Measurements from ENCODE around the gene GRIK2.
"Not testable (repeated sequence)": the region's sequence is repeated elsewhere in the genome, so short reads cannot be mapped to it uniquely, and the experiment has no call there.

The GRIK2 gene

DNA sequence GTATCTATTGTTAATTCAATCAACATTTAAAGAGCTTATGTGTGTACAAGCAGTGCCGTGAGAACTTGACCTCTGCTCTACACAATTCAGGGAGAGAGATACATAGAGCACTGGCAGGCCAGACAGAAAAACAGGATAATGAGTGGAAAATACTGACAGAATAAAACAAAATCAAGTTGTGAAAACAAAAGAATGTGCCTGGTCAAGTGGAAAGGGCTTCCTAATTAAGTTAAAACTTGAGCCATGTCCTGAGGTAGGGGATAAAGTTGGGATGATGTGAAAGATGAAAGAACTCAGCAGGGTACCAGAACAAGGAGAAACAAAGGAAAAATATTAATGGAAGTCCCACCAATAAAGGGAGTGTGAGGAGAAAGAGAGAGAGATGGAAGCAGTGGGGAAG is 672.8 kb downstream of the GRIK2 start:
- DNase-seq: no peak

DNA sequence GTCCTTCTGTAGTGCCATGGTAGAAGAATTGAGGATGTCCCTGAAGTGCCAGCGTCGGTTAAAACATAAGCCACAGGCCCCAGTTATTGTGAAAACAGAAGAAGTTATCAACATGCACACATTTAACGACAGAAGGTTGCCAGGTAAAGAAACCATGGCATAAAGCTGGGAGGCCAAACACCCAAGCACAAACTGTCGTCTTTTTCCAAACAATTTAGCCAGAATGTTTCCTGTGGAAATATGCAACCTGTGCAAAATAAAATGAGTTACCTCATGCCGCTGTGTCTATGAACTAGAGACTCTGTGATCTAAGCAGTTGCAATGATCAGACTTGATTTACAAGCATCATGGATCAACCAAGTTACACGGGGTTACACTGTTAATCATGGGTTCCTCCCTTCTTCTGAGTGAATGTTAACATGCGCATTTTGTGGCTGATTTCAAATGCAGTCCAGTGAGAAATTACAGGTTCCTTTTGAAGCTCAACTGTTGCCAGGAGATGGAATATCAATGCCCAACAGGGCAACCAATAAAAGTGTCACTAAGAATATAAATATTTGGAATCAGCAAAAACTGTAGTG is 674.9 kb downstream of the GRIK2 start:
- DNase-seq: no peak

DNA sequence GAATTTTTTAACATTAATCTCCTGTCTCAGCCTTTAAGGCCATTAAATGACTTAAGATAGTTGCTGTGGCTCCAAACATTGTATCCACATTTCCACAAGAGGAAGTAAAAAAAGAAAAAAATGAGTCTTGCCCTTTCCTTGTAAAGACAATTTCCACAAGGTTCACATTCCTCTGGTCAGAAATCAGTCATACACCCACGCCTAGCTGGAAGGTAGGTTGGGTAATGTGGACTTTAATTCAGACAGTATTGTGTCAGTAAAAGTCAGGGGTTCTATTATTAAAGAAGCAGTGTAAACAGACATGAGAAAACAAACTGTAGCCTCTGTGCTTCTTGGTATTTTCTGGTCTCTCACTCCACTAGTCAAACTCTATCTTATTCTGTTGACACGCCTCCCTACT is 682.0 kb downstream of the GRIK2 start:
- no peak for DNase-seq

DNA sequence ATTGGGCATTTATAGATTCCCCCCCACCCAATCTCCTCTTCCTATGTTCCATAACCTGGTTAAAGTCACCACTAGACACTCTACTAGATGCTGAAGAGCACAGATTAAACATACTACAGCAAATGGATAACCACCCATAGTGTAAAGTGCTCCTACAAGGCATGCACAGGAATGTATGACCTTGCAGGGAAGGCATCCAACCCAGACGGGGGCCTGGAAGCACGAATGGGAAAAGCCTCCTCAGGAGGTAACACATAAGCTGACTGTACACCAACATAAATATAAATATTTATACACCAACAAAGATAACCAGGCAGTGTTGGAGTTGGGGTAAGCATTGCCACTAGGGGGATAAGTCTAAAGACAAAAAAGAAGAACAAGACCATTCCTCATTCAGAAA is 691.7 kb downstream of the GRIK2 start:
- no peak for DNase-seq

DNA sequence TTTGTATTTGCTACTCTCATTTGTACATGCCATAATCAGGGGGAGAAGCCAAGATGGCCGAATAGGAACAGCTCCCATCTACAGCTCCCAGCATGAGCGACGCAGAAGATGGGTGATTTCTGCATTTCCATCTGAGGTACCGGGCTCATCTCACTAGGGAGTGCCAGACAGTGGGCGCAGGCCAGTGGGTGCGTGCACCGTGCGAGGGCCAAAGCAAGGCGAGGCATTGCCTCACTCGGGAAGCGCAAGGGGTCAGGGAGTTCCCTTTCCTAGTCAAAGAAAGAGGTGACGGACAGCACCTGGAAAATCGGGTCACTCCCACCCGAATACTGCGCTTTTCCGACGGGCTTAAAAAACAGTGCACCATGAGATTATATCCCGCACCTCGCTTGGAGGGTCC is 694.7 kb downstream of the GRIK2 start:
- not testable (repeated sequence) for DNase-seq

DNA sequence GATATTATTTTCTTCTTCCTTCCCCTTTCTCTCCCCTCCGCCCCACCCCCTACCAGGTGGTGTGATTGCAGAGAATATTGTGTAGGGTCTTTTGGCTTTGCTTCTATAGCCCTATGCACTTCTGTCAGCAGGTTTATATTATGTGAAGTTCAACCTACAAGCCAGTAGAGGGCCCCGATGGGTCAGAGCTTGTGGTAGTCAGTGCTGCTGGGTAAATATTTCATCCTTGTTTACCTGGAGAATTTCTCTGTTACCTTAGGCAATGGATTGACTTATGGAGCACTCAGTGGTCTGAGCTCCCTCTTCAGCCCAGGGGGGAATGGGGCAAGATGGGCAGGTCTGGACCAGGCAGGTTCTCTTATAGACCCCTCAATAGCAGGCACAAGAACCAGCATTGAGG is 720.9 kb downstream of the GRIK2 start:
- DNase-seq: no peak

DNA sequence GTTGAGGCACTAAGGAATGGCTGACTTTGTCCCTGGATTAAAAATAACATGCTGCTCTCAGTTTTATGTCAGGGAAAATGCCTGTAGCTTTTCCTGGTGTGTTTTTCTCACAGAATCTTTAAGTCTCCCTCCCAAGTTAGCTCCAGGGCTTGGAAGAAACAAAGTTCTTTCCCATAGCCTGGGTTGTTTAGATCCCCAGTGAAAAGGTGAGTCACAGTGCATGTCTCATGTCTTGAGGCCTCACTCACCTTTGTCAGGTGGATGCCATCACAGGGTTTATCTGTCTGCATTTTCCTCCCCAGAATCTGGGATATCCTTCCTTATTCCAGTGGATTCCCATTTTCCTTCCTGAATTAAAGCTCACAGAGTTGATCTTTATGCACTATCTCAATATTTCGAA is 722.4 kb downstream of the GRIK2 start:
- no peak for DNase-seq

DNA sequence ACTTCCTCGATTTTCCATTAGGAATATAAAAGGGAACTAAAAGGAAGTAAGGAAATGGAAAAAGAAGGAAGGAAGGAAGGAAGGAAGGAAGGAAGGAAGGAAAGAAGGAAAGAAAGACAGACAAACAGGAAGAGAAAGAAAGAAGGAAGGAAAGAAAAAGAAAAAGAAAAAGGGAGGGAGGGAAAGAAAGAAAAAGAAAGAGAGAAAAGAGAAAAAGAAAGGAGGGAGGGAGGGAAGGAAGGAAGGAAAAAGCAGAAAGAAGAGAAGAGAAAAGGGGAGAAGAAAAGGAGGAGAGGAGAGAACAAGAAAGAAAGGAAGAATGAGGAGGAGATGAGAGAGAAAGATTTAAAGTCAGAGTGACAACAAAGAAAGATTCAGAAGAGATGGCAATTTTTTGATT is 724.5 kb downstream of the GRIK2 start:
- no peak for DNase-seq

All from stimulated activated CD4-positive, alpha-beta T cell treated with anti-CD3 and anti-CD28 coated beads, Interleukin-4, amount 100 ng/mL, for 1 hour (primary cell).